Fibroblast of lung (primary cell): Measurements from ENCODE around the gene TMEM170A.

ENCODE experiments used
- EZH2 ChIP-seq: IDR thresholded peaks from 2 replicates; pipeline ENCODE4 v1.5.1; 2012; ENCODE audit warnings: low read length, control low read depth, mild to moderate bottlenecking; ENCODE audit errors: missing control alignments
- TF ChIP-seq, protein P1 (sequence below), 2 donors: IDR thresholded peaks in 1 of 2; conservative IDR thresholded peaks in 1 of 2; 1 replicate in 1 of 2; 2 replicates in 1 of 2; pipeline ENCODE4 v1.5.1; 2011 to 2012; ENCODE audit warnings: low read length in 2 of 2, control low read depth in 1 of 2, inconsistent platforms in 1 of 2, low read depth in 1 of 2, mild to moderate bottlenecking in 1 of 2

DNA sequence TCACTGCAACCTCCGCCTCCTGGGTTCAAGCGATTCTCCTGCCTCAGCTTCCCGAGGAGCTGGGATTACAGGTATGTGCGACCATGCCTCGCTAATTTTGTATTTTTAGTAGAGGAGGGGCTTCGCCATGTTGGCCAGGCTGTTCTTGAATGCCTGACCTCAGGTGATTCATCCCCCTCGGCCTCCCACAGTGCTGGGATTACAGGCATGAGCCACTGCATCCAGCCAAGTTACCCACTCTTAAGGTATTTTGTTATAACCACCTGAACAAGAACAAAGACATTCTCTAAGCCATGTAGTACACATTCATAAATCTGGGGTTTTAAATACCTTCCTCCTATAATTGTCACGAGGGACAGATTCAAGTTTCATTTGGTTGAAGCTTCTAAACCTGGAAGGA lies 12.3 kb upstream of the TMEM170A start:
- TF ChIP-seq, protein P1, sequence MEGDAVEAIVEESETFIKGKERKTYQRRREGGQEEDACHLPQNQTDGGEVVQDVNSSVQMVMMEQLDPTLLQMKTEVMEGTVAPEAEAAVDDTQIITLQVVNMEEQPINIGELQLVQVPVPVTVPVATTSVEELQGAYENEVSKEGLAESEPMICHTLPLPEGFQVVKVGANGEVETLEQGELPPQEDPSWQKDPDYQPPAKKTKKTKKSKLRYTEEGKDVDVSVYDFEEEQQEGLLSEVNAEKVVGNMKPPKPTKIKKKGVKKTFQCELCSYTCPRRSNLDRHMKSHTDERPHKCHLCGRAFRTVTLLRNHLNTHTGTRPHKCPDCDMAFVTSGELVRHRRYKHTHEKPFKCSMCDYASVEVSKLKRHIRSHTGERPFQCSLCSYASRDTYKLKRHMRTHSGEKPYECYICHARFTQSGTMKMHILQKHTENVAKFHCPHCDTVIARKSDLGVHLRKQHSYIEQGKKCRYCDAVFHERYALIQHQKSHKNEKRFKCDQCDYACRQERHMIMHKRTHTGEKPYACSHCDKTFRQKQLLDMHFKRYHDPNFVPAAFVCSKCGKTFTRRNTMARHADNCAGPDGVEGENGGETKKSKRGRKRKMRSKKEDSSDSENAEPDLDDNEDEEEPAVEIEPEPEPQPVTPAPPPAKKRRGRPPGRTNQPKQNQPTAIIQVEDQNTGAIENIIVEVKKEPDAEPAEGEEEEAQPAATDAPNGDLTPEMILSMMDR (conservative IDR thresholded peaks at IDR 0.05 in 1 of 2, IDR thresholded peaks at IDR 0.05 in 1 of 2; ENCODE audit: low read depth in 1 of 2, low read length in 2 of 2), result no peak
- TF ChIP-seq EZH2, result no peak
